Stimulated activated CD8-positive, alpha-beta memory T cell treated with anti-CD3 and anti-CD28 coated beads, Interleukin-15, amount 100 ng/mL, for 24 hours (primary cell): ENCODE measurements around the gene NUP93.
"Not testable (repeated sequence)": the region's sequence is repeated elsewhere in the genome, so short reads cannot be mapped to it uniquely, and the experiment has no call there.

Experiments
- DNase-seq: peaks from one replicate; pipeline ENCODE4 v3.0.0-alpha.2; 2020; ENCODE audit warnings: low read depth

Gene NUP93

DNA sequence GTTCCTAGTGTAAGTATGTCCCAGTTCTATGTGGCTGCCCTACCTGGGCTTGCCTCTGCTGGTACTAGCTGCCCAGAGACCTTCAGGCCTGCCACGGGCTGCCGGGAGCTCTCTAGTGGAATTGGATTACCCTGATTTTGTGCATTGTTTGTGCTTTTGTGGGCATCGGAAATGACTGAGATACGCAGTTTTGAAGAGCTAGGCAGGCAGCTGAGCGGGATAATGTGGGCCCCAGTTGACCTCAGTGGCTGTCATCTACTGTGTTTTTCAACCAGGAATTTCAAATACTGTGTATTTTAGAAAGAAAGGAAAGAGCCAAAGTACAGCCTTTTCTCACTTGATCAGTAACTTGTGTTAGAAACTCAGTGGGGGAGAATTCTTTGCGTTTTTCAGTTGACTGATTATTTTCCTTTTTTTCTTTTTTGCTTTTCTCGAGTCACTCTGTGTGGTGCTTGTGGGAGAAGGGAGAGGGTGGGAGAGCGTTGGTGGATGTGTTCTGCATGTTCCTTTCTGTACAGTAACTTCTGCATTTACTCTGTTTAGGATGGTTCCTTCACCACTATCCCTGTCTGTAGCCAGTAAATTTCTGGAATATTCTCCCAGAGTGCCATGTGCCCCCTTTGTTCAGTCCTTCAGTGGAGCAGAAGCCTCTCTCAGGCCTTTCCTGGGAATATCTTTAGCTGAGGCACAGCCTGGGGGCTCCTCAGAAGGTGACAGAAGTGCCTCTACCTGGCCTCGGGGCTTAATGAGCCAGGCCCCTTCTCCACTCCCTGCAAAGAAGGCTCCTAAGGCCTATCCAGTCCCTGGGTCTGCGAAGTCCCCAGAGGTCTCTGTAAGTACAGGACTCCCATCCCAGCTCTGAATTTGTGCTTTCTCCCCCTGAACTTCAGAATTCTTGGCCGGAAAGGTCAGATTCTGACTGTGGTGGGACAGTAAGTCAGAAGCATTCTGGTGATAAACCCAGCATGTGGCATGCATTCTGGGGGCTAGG is 120.1 kb downstream of the NUP93 start:
- no peak for DNase-seq

DNA sequence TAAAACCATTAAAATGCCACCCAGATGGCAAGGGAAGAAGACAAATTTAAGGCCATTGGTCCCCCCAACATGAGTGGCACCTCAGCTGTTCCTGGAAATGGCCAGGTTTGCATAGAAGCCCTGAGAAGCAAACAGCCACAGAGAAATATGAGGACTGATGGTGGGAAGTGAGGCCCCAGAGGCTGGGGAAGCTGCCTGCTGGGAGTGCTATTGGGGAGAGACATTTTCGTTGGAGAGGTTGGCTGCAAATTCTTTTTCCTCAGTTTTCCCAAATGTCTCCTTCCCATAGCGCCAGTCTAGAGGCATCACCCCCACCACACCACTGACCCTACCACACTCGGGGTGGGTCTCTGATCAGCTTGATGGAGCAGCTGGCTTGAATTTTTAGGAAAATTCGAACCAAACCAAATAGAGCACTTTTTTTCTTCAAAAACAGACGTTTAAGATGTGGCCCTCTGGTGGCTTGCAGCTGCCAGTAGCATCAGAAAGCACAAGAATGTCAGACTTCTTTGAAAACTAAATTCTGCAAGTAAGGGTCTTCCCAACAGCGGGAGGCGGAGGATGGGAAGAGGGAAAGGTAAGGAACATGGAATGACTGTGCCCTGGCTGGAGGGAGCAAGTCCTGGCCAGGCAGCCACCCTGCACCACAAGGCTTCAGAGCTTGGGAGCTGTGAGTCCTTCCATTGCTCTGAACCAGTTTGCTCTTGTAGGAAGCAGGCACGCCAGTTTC is 121.9 kb downstream of the NUP93 start:
- DNase-seq, result no peak

DNA sequence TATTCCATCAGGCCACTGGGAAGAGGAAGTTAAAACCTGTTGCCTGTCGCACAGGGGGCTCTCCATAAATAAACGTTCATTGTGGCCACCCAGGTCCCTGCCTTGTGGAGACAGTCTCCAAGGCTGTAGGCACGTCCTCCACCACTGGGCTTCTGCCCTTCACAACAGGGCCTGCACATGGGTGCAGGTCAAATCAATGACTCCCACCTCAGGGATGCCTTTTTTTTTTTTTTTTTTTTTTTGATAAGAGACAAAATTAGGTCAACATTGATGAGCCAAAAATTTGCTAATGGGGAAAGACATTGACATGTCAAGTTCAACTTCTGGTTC is 122.4 kb downstream of the NUP93 start:
- DNase-seq, result no peak

DNA sequence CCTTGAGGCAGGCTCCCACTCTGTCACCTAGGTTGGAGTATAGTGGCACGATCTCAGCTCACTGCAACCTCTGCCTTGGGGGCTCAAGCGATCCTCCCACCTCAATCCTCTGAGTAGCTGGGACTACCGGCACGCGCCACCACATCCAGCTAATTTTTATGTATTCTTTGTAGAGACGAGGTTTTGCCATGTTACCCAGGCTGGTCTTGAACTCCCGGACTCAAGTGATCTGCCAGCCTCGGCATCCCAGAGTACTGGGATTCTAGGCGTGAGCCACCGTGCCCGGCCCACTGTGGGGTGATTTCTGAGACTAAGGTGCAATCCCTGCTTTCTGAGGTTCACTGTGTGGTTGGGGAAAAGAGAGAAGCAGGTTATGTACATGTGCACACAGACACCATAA is 123.0 kb downstream of the NUP93 start:
- no peak for DNase-seq

DNA sequence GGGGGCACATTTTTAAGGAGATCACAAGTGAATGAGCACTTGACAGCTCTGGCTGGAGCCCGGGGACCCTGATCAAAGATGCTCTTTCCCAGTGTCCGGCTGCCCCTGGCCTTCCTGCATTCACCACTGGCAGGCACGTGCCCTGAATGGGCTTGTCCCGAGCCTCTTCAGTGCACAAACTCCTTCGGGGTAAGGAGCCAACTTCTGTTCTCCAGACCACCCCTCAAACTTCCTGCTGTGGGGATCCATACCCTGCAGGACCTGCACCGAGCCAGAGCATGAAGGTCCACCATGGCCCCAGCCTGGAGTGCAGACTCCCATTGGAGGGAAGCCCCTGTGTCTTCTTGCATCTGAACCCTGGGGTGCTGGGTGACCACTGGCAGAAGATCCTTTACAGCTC is 125.3 kb downstream of the NUP93 start:
- no peak for DNase-seq

DNA sequence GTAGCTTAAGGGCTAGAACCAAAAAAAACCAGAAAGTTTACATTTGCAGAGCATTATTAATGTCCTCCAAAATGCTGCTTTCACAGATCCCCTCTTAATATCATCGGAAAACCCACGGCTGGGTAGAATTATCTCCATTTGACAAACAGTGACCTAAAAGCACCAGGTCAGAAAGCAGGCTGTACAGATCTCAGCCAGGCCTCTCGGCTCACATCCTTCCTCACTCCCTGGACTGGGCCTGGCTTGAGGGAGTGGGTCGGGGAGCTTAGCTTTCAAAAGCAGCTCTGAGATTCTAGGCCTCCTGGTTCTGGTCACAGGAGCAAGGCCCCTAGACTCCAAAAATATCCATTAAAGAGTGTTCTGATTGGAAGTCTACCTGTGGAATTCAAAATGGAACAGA is 126.0 kb downstream of the NUP93 start:
- DNase-seq, result no peak

DNA sequence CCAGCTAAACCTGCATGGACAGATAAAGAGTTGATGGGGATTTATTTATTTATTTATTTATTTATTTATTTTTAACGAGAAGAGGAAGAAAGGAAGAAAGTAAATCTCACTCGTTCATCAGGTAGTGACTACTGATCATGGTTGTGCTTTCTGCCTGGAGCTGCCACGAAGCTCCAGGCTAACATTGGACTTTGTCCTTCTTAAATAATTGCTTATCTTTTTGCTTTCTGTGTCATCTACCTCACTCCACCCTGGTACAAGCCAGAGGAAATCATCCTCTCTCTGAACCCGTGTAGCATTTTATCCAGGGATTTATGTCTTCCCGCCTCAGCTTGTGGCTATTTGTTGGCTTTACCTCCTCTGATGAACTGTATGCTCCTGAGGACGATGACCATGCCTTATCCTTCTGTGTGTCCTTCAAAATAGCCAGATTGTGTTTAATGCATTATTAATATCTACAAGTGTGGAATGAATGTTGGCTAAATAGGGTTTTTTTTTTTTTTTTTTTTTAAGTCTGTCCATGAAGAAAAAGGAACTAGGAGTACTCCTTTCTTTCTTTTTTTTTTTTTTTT is 127.0 kb downstream of the NUP93 start:
- DNase-seq, result no peak

DNA sequence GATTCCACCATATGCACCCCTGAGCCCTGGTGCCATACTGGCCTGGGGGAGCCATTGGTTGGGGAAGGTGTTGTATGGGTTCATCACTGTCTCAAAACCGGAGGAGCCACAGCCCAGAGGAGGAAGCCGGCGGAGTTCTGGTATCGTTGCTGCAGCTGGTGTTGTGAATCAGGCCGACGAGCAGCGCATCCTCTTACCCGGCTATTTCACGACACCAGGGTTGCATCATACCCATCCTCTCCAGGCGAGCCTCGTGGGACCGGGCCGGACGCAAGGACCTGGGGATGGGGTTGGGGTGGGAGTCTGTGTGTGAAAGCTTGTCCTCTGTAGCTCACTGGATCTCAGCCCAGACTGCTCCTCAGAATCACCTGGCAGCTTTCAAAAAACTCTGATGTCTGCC is 128.4 kb downstream of the NUP93 start:
- DNase-seq, result no peak

DNA sequence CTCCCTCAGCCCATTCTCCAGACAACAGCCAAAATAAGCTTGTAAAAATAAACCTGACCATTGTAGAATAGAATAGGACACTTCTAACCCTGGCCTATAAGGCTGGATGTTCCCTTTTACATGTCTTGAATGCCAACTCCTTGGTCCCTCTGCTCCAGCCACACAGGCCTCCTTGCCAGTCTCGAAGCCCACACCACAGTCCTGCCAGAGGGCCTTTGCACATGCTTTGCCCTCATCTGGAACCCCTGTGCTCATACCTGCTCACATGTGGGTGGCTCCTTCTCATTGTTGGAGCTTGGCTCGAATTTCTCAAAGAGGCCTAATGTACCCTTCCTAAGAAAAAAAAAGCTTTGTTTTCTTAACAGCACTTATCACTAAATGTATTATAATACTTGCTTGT is 129.7 kb downstream of the NUP93 start:
- no peak for DNase-seq

DNA sequence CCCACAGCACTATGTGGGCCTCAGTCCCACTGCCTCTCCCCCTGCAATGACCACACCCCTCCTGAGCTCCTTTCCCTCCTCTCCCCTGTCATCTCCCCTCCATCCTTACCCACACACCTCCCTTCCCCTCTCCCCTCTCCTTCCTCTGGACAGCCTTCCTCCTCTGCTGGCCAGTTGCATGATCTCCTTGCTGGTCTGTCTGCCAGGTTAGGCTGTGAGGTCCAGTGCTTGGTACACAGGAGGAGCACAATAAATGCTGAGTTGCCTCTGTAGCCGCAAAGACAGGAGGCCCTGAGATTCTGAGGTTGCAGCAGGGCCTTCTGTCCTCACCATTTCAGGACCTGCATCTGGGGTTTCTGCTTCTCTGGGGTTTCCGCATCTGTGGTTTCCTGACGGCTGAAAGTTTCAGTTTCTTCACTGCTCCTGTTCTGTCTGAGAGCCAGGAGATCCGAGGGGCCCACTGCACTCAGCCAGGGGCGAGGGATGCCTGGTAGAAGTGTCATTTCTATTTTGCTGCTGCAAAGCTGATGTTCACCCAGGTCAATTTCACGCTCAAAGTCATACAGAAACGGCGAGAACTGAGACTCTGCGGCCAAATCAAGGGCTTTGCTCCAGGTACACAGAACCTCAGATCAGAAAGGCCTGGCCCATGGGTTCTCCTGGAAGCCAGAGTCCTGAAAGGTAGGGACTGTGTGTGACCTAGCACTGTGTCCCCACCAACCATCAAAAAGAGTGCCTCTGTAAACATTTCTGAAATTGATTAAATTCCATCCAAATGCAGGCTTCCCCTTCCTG is 130.5 kb downstream of the NUP93 start:
- no peak for DNase-seq

DNA sequence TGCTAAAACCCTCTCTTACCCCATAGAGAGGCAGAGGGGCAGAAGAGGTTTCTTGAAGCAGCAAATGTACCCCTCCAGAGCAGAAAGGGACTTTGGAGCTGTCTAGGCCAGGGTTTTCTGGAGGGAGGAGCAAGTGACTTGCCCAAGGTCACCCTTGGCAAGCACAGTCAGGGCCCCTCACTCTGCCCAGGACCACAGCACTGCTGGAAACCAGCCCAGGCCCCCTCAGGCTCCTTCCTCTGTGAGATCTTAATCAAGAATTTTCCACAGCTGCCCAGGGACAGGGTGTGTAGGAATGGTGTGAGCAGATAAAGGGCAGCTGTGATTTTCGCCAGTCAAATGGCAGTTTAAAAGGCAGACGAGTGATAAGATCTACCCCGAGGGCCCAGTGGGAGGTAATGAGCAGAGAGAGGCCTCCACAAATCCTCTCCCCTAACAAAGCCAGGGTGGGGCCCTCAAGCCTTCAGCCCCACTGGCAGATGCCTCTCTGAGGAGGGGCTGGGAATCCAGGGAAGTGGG is 131.2 kb downstream of the NUP93 start:
- no peak for DNase-seq

DNA sequence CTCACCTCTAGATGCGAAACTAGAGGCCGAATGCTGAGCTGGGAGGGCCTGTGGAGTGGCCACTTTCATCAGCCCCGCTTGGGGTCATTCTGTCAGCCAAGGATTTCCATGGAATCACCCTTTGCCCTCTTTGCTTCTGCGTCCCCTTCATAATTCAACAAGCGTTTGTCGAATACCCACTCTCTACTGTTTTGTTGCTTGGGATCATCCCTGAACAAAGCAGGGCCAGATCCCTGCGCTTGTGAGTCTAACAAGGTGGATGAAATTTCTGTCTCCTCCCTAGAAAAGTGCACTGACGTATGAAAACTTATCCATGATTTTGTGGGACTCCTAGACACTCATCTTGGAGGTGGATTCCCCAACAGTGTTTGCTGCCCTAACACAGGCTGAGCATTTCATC is 131.8 kb downstream of the NUP93 start:
- DNase-seq, result no peak

DNA sequence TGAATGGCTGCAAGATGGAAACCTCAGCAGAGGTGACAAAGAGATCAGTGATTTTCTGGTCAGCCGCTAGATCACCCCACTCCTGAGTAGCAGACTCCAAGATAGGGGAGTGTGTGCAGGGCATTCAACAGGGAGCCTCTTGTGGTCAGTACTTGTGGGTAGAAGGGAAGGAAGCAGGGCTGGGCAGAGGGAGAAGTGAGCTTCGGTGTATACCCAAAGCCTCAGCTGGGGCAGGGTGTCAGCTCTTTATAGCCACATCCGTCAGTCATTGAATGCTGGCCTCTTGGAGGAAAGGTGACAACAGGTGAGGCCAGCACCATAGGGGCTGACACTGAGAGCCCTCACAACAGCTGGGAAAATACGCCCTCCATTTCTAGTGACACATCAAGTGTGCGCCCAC is 132.8 kb downstream of the NUP93 start:
- no peak for DNase-seq

DNA sequence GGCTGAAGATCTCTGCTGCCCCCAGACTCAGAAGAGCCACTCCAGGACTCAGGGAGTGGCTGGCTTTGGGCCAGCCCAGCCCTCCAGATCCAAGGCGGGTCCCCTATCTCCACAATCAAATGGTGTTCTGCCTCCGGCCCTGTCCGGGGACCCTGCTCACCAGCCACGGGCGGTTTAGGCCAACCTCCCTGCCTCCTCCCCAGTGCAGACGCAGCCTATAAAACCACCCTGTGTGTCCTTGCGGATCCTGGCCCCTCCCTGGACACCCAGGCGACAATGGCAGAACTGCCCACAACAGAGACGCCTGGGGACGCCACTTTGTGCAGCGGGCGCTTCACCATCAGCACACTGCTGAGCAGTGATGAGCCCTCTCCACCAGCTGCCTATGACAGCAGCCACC is 135.0 kb downstream of the NUP93 start, which contains the start of gene SLC12A3:
SLC12A3 (plus strand) TSS at position 248 of the 400 bp plus-strand sequence; CDS start at position 277, 29 bp downstream.
- DNase-seq, result no peak

DNA sequence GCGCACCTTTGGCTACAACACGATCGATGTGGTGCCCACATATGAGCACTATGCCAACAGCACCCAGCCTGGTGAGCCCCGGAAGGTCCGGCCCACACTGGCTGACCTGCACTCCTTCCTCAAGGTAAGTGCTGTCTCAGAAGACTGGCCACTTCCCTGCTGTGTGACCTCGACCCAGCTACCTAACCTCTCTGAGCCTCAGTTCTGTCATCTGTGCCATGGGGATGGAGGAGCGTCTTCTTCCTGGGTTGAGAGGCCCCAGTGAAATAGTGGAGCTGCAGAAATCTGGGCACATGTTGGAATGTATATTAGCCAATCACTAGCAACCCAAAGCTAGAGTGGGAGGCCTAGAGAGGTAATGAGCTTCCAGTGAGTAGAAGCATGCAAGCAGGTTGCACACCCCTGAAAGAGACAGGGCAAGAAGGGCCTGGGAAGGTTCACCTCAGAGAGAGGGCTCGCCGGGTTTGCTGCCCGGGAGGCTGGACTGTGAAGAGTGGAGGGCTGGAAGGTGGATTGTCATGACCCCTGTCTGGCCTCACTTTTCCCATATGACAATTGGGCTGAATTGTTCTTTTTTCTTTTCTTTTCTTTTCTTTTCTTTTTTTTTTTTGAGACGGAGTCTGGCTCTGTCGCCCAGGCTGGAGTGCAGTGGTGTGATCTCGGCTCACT is 135.6 kb downstream of the NUP93 start:
- DNase-seq, result no peak

DNA sequence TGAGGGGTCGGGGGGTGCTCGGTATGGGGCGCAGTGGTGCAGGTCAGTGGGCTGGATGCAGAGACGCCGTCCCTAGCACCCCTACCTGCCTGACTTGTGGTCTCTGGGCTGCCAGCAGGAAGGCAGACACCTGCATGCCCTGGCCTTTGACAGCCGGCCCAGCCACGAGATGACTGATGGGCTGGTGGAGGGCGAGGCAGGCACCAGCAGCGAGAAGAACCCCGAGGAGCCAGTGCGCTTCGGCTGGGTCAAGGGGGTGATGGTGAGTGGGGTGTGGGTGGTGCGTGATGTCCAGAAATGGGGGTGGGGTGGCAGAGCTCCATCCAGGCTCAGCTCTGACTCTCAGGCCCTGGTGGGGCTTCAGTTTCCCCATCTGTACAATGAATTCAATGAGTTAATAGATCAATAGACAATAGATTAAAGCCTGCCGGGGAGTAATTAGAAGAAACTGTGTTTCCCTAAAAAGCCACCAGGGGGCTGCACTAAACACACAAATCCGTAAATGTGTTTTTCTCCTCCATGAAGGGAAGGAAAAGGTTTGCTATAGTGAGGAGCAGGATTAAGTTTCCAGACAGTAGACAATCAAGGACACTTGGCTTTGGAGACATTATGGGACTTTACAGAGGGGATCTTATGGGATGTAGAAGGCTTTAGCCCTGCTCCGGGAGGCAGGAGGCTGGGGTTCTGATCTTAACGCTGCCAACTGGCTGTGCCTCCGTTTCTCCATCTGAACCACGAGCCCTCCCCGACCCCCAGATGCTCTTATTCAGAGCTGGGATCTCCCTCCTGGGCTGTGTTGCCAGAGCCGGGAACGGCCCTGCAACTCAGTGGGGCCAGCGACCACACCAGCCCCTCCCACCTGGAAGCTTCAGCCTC is 137.3 kb downstream of the NUP93 start:
- DNase-seq, result no peak

DNA sequence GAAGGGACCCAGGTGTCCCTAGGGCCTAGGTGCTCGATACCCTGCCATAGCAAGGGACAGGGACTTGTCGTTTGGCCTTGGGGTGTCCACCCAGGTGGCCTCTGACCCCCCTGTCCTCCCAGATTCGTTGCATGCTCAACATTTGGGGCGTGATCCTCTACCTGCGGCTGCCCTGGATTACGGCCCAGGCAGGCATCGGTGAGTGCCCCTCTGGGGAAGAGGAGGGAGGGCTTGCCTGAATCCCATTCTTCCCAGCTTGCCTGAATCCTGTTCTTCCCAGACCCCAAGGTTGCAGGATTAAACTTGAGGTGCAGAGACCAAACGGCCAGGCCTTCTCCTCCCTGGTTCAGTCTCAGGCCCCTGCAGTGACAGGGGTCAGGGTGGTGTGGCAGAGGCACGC is 138.2 kb downstream of the NUP93 start:
- DNase-seq, result no peak

DNA sequence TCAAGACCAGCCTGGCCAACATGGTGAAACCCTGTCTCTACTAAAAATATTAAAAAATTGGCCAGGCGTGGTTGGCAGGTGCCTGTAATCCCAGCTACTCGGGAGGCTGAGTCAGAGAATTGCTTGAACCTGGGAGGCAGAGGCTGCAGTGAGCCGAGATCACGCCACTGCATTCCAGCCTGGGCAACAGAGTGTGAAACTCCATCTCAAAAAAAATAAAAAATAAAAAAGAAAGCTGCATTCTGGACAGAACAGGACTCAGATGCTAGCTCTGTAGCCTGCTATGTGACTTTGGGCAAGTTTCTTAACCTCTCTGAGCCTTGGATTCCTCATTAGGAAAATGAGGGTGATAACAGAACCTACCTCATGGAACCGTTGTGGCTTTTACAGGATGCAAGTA is 138.8 kb downstream of the NUP93 start:
- not testable (repeated sequence) for DNase-seq

DNA sequence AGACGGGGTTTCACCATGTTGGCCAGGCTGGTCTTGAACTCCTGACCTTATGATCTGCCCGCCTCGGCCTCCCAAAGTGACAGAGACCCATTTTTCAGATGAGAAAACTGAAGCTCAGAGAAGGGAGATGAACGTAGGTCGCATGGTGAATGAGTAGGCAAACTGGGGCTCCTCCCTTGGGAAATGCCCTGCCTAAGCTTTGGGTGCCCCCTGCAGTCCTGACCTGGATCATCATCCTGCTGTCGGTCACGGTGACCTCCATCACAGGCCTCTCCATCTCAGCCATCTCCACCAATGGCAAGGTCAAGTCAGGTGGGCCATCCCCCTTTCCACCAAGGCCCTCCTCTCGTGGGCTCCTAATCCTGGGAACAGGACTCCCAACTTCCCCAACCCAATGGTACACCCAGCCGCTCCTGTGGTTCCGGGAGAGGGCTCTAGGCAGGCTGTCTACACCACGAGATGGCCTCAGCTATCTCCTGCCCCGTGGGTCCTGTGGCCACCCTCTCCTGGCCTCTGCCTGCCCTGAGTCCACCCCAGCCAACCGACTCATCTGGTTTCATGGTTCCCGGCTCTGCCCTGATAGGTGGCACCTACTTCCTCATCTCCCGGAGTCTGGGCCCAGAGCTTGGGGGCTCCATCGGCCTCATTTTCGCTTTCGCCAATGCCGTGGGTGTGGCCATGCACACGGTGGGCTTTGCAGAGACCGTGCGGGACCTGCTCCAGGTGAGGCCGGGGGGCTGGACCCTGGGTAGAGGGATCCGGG is 139.8 kb downstream of the NUP93 start:
- DNase-seq, result no peak
